Measurements from ENCODE around the gene AFF1.
"Not testable (repeated sequence)": the region's sequence is repeated elsewhere in the genome, so short reads cannot be mapped to it uniquely, and the experiment has no call there.

- not testable (repeated sequence) for TF ChIP-seq POLR2A, CTCF (IDR thresholded peaks at IDR 0.05)
Measured at GRCh38 chr4:87072545-87072944, 137.7 kb downstream of the AFF1 start.
